PC-3 (cell line): ENCODE measurements around the gene ULBP2. TPM values are rescaled to one million over a fixed set of nuclear protein-coding genes. Genes with fewer than 3 reads are reported as not detected.

ENCODE experiments used
- ATAC-seq: fragments of 200-7000 bp; cut with Tn5 transposase; 2 replicates; pipeline ENCODE4 v1.9.1; 2020; ENCODE audit warnings: mild to moderate bottlenecking, moderate library complexity
- BruUV-seq: library from RNA; stranded (reverse); fragments of 400-500 nt; replicated peaks from 2 replicates; lab custom pipeline; 2021; lab: Mats Ljungman, UMichigan
- CTCF ChIA-PET: fragments of 300-600 bp; sonication (Branson Sonifier 250); formaldehyde crosslinking; loops from one replicate; lab custom pipeline; 2022; ENCODE audit warnings: antibody characterized with exemption; lab: Charles Lee
- POLR2A ChIA-PET: fragments of 300-600 bp; sonication (Branson Sonifier 250); formaldehyde crosslinking; loops from one replicate; lab custom pipeline; 2022; ENCODE audit warnings: antibody characterized with exemption; ENCODE audit not compliant: unreplicated experiment; lab: Charles Lee
- DNase-seq: peaks from one replicate; pipeline ENCODE4 v3.0.0-alpha.2; 2015
- H2AFZ ChIP-seq: fragments of 300-600 bp; sonication (generic); 2 replicates; pipeline ENCODE4 v1.6.0; 2016; ENCODE audit warnings: antibody characterized with exemption, low read length
- H3F3A ChIP-seq: fragments of 300-600 bp; sonication (generic); one replicate; pipeline ENCODE4 v1.6.0; 2017; ENCODE audit warnings: antibody characterized with exemption, low read length, control low read depth, mild to moderate bottlenecking; ENCODE audit not compliant: unreplicated experiment
- H3K27ac ChIP-seq: fragments of 300-600 bp; sonication (generic); 2 replicates; pipeline ENCODE4 v1.5.1; 2016; ENCODE audit warnings: mild to moderate bottlenecking, low read length
- H3K27me3 ChIP-seq: fragments of 300-600 bp; sonication (generic); 2 replicates; pipeline ENCODE4 v1.6.1; 2016; ENCODE audit warnings: low read length, mixed read lengths
- H3K36me3 ChIP-seq: fragments of 300-600 bp; sonication (generic); 2 replicates; pipeline ENCODE4 v1.6.1; 2016; ENCODE audit warnings: low read depth, mixed run types, low read length, mixed read lengths
- H3K4me1 ChIP-seq: fragments of 300-600 bp; sonication (generic); 2 replicates; pipeline ENCODE4 v1.5.1; 2016; ENCODE audit warnings: low read length; ENCODE audit not compliant: insufficient read depth
- H3K4me2 ChIP-seq: fragments of 300-600 bp; sonication (generic); 2 replicates; pipeline ENCODE4 v1.6.0; 2016; ENCODE audit warnings: low read length
- H3K4me3 ChIP-seq: fragments of 300-600 bp; sonication (generic); 2 replicates; pipeline ENCODE4 v1.5.1; 2016; ENCODE audit warnings: mild to moderate bottlenecking, low read length, mixed read lengths
- H3K79me2 ChIP-seq: fragments of 300-600 bp; sonication (generic); 2 replicates; pipeline ENCODE4 v1.6.1; 2017; ENCODE audit warnings: low read length, mixed read lengths
- H3K9ac ChIP-seq: fragments of 300-600 bp; sonication (generic); 2 replicates; pipeline ENCODE4 v1.6.0; 2016; ENCODE audit warnings: mild to moderate bottlenecking, low read length
- H3K9me2 ChIP-seq: fragments of 300-600 bp; sonication (generic); replicated peaks from 2 replicates; pipeline ENCODE4 v1.6.1; 2016; ENCODE audit warnings: mixed run types, low read length, mixed read lengths
- H3K9me3 ChIP-seq: fragments of 300-600 bp; sonication (generic); 2 replicates; pipeline ENCODE4 v1.6.1; 2016; ENCODE audit warnings: low read length, mixed read lengths
- H4K20me1 ChIP-seq: fragments of 300-600 bp; sonication (generic); 2 replicates; pipeline ENCODE4 v1.6.1; 2016; ENCODE audit warnings: low read length, mixed read lengths
- EZH2 ChIP-seq: fragments of 300-600 bp; sonication (generic); IDR thresholded peaks from one replicate; pipeline ENCODE4 v1.6.1; 2017; ENCODE audit warnings: antibody characterized with exemption, mild to moderate bottlenecking, low read length; ENCODE audit not compliant: unreplicated experiment
- EZH2phosphoT487 ChIP-seq: fragments of 300-600 bp; sonication (generic); IDR thresholded peaks from 2 replicates; pipeline ENCODE4 v1.6.1; 2018; ENCODE audit warnings: mild to moderate bottlenecking, antibody characterized with exemption, low read length, borderline replicate concordance
- intact Hi-C: fragments of 100-400 bp; cut with micrococcal nuclease; formaldehyde crosslinking; loops from 2 replicates; pipeline ENCODE4 v1.9.0; 2023
- total RNA-seq: library from RNA; depleted of rRNA; stranded (reverse); fragments of >200 nt; gene quantifications from 2 replicates; pipeline ENCODE4 v1.2.3, GENCODE V29; 2014
- TF ChIP-seq, protein P1 (sequence below): fragments of 300-600 bp; sonication (generic); conservative IDR thresholded peaks from 2 replicates; pipeline ENCODE4 v1.5.1; 2017; ENCODE audit warnings: antibody characterized with exemption, low read depth, mild to moderate bottlenecking, low read length

The ULBP2 gene
- total RNA-seq, 1 experiment from 2014 or later, result 8.1 TPM

DNA sequence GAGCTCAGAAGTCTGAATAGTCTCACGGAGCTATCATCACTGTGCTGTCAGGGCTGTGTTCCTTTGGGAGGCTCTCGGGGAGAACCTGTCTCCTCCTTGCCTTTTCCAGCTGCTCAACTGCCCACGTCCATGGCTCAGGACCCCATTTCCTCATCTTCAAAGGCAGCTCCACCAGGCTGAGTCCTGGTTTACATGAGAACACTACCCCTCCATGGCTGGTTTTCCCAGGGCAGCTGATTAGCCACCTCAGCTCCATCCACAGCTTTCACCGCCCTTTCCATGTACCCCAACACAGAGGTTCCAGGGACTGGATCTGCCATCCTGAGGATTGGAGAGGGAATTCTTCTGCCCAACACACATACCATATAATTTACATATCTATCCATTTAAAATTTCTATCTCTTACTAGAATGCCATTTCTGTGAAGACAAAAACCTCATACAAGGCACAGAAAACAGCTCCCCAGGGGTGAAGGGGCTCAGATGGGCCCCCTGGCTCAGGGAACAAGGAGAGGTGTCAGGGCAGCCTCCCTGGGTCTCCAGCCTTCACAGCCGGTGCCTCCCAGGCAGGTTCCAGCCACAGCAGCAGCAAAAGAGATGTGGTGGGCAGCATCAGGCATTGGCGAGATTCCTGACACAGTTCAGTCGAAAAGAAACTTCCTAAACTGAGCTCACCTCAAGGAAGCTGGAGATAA lies 41.7 kb upstream of the ULBP2 start:
- no peak overlapping the region for H3K9ac ChIP-seq
- H3K4me3 ChIP-seq, result no peak overlapping the region
- no peaks in the 10 kb centered on the region for H3K79me2 ChIP-seq
- H3K27me3 ChIP-seq, result no peaks in the 10 kb centered on the region
- ChIA-PET POLR2A (no interaction called here), CTCF (no interaction called here)
- H3K4me2 ChIP-seq, result no peak overlapping the region
- no peaks in the 10 kb centered on the region for H4K20me1 ChIP-seq
- no TSS peak for BruUV-seq
- no peak overlapping the region for H3K27ac ChIP-seq
- no peak overlapping the region for H2AFZ ChIP-seq
- no peaks in the 10 kb centered on the region for H3K36me3 ChIP-seq
- no peak for DNase-seq
- H3F3A ChIP-seq, result no peaks in the 10 kb centered on the region
- intact Hi-C loops, result no loop called here
- ATAC-seq, result no peak
- H3K9me3 ChIP-seq, result no peaks in the 10 kb centered on the region
- H3K4me1 ChIP-seq, result peaks cover 31% of the 10 kb centered on the region
- H3K9me2 ChIP-seq, result no peaks in the 10 kb centered on the region
- no peak for TF ChIP-seq EZH2phosphoT487
- TF ChIP-seq, protein P1, sequence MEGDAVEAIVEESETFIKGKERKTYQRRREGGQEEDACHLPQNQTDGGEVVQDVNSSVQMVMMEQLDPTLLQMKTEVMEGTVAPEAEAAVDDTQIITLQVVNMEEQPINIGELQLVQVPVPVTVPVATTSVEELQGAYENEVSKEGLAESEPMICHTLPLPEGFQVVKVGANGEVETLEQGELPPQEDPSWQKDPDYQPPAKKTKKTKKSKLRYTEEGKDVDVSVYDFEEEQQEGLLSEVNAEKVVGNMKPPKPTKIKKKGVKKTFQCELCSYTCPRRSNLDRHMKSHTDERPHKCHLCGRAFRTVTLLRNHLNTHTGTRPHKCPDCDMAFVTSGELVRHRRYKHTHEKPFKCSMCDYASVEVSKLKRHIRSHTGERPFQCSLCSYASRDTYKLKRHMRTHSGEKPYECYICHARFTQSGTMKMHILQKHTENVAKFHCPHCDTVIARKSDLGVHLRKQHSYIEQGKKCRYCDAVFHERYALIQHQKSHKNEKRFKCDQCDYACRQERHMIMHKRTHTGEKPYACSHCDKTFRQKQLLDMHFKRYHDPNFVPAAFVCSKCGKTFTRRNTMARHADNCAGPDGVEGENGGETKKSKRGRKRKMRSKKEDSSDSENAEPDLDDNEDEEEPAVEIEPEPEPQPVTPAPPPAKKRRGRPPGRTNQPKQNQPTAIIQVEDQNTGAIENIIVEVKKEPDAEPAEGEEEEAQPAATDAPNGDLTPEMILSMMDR, result no peak

DNA sequence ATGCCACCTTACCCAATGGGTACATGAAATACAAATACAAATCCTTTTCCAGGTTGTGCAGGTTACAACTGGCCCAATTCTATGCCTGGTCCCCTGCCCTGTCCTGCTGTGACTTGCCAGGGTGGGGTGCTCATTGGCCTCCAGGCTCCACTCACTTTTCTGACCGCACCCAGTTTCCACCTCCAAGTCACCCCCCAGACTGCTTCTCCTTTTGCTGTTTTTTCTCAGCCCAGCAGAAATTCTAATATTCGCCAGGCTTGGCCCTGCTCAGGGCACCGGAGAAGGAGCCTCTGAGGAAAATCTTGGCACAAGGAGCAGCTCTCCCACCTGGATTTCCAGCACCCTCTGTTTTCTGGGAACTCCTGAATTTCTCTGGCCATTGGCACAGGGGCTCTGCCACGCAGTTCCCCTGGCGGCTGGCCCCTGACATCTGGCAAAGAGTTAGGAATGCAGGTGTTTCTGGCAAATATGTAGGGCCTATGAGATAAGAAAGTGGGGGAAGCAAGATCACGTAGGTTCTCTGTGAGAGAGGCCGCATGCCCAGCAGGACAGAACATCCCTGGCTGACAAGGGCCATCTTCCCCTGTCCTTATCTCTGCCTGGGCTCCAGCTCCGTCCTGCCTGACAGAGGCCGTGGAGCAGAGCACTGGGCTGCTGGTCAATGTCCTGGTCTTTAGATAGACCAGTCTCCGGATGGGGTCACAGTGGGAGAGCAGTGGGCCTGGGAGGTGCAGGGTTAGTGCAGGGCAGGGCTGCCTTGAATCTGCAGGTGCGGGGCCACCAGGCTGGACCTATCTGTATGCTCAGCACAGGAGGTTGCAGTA lies 41.0 kb upstream of the ULBP2 start:
- Histone ChIP-seq H3K4me3 (no peak overlapping the region), H3K79me2 (no peaks in the 10 kb centered on the region), H3K27ac (no peak overlapping the region), H2AFZ (no peak overlapping the region), H3K27me3 (no peaks in the 10 kb centered on the region), H3K9ac (no peak overlapping the region), H3K4me2 (no peak overlapping the region), H3K9me3 (no peaks in the 10 kb centered on the region), H3F3A (no peaks in the 10 kb centered on the region), H3K36me3 (no peaks in the 10 kb centered on the region), H4K20me1 (no peaks in the 10 kb centered on the region), H3K4me1 (peaks cover 23% of the 10 kb centered on the region), H3K9me2 (no peaks in the 10 kb centered on the region)
- ChIA-PET CTCF (no interaction called here), POLR2A (no interaction called here)
- no peak for DNase-seq
- TF ChIP-seq, protein P1, result no peak
- TF ChIP-seq EZH2, result no peak
- no peak for TF ChIP-seq EZH2phosphoT487
- intact Hi-C loops, result no loop called here
- BruUV-seq, result no TSS peak
- ATAC-seq, result no peak
